ENCODE data around the gene CMKLR1.

Gene CMKLR1

GRCh38 chr12:108319277-108320234 is 19.6 kb downstream of the CMKLR1 start:
- Histone ChIP-seq H4K20me1 (ENCODE audit: insufficient read depth, low read length) (no peaks in the 10 kb centered on the region), H3K36me3 (ENCODE audit: insufficient read depth, low read length) (no peaks in the 10 kb centered on the region), H3K9me3 (ENCODE audit: low read length) (no peaks in the 10 kb centered on the region), H3K4me1 (ENCODE audit: insufficient read depth, low read length, severe bottlenecking) (no peaks in the 10 kb centered on the region), H3K27ac (ENCODE audit: low read depth, low read length, poor library complexity, severe bottlenecking) (no peak overlapping the region), H3K9me2 (ENCODE audit: low read depth, low read length) (no peaks in the 10 kb centered on the region), H3K27me3 (ENCODE audit: insufficient read depth, low read length) (no peaks in the 10 kb centered on the region), H3K4me2 (ENCODE audit: low read length) (no peak overlapping the region), H3K9ac (ENCODE audit: low read length) (no peak overlapping the region), H3K79me2 (ENCODE audit: insufficient read depth, low read length) (no peaks in the 10 kb centered on the region), H3F3A (ENCODE audit: insufficient read depth, low read length) (no peaks in the 10 kb centered on the region), H2AFZ (ENCODE audit: low read length) (no peak overlapping the region), H3K4me3 (ENCODE audit: low read depth, low read length, poor library complexity, severe bottlenecking) (no peak overlapping the region)
- TF ChIP-seq EZH2 (IDR thresholded peaks at IDR 0.05; ENCODE audit: borderline replicate concordance, low read length) (no peak), CTCF (IDR thresholded peaks at IDR 0.05; ENCODE audit: low read length) (no peak)

- H2AFZ ChIP-seq (ENCODE audit: low read length), result no peak overlapping the region
- no peak overlapping the region for H3K27ac ChIP-seq (ENCODE audit: low read depth, low read length, poor library complexity, severe bottlenecking)
- H3K4me2 ChIP-seq (ENCODE audit: low read length), result no peak overlapping the region
- no peaks in the 10 kb centered on the region for H4K20me1 ChIP-seq (ENCODE audit: insufficient read depth, low read length)
- no peaks in the 10 kb centered on the region for H3F3A ChIP-seq (ENCODE audit: insufficient read depth, low read length)
- H3K36me3 ChIP-seq (ENCODE audit: insufficient read depth, low read length), result no peaks in the 10 kb centered on the region
- H3K27me3 ChIP-seq (ENCODE audit: insufficient read depth, low read length), result no peaks in the 10 kb centered on the region
- H3K4me1 ChIP-seq (ENCODE audit: insufficient read depth, low read length, severe bottlenecking), result no peaks in the 10 kb centered on the region
- H3K9me3 ChIP-seq (ENCODE audit: low read length), result no peaks in the 10 kb centered on the region
- H3K79me2 ChIP-seq (ENCODE audit: insufficient read depth, low read length), result no peaks in the 10 kb centered on the region
- no peaks in the 10 kb centered on the region for H3K9me2 ChIP-seq (ENCODE audit: low read depth, low read length)
- H3K4me3 ChIP-seq (ENCODE audit: low read depth, low read length, poor library complexity, severe bottlenecking), result no peak overlapping the region
- no peak overlapping the region for H3K9ac ChIP-seq (ENCODE audit: low read length)
- no peak for TF ChIP-seq CTCF (IDR thresholded peaks at IDR 0.05; ENCODE audit: low read length)
- no peak for TF ChIP-seq EZH2 (IDR thresholded peaks at IDR 0.05; ENCODE audit: borderline replicate concordance, low read length)
These were observed 20.4 kb downstream of the CMKLR1 start for GRCh38 chr12:108318472-108319275.

- Histone ChIP-seq H3K27me3 (ENCODE audit: insufficient read depth, low read length) (no peaks in the 10 kb centered on the region), H3K4me2 (ENCODE audit: low read length) (no peak overlapping the region), H2AFZ (ENCODE audit: low read length) (no peak overlapping the region), H3K4me1 (ENCODE audit: insufficient read depth, low read length, severe bottlenecking) (no peaks in the 10 kb centered on the region), H3K27ac (ENCODE audit: low read depth, low read length, poor library complexity, severe bottlenecking) (no peak overlapping the region), H3K9me2 (ENCODE audit: low read depth, low read length) (no peaks in the 10 kb centered on the region), H3K79me2 (ENCODE audit: insufficient read depth, low read length) (no peaks in the 10 kb centered on the region), H3K9me3 (ENCODE audit: low read length) (no peaks in the 10 kb centered on the region), H3K9ac (ENCODE audit: low read length) (no peak overlapping the region), H3K36me3 (ENCODE audit: insufficient read depth, low read length) (no peaks in the 10 kb centered on the region), H4K20me1 (ENCODE audit: insufficient read depth, low read length) (no peaks in the 10 kb centered on the region), H3F3A (ENCODE audit: insufficient read depth, low read length) (no peaks in the 10 kb centered on the region), H3K4me3 (ENCODE audit: low read depth, low read length, poor library complexity, severe bottlenecking) (no peak overlapping the region)
- TF ChIP-seq CTCF (IDR thresholded peaks at IDR 0.05; ENCODE audit: low read length) (no peak), EZH2 (IDR thresholded peaks at IDR 0.05; ENCODE audit: borderline replicate concordance, low read length) (no peak)
These were observed 21.5 kb downstream of the CMKLR1 start for GRCh38 chr12:108317308-108318234.
